Spinal cord (tissue), 10 donors: ENCODE results near the gene GABRB1. TPM values are rescaled to one million over a fixed set of nuclear protein-coding genes. Genes with fewer than 3 reads are reported as not detected.

Experiments used
- DNase-seq, 6 donors: peaks; one replicate each; pipeline versions ENCODE4 v3.0.0 to v3.0.0-alpha.2; 2013 to 2015; ENCODE audit warnings: low spot score in 6 of 6, low read depth in 4 of 6
- H3K27ac ChIP-seq: one replicate; pipeline ENCODE4 v1.5.1; 2013; ENCODE audit warnings: low read depth, low read length, control low read depth
- H3K27me3 ChIP-seq: one replicate; pipeline ENCODE4 v1.6.1; 2013; ENCODE audit warnings: low read length; ENCODE audit not compliant: control insufficient read depth, insufficient read depth
- H3K36me3 ChIP-seq: one replicate; pipeline ENCODE4 v1.6.1; 2013; ENCODE audit warnings: low read length; ENCODE audit not compliant: control insufficient read depth, insufficient read depth
- H3K4me1 ChIP-seq: one replicate; pipeline ENCODE4 v1.6.1; 2013; ENCODE audit warnings: low read length; ENCODE audit not compliant: control insufficient read depth, insufficient read depth
- H3K4me3 ChIP-seq: one replicate; pipeline ENCODE4 v1.5.1; 2013; ENCODE audit warnings: low read depth, low read length, control low read depth
- H3K9me3 ChIP-seq: one replicate; pipeline ENCODE4 v1.6.1; 2013; ENCODE audit warnings: low read length; ENCODE audit not compliant: control insufficient read depth, insufficient read depth
- WGBS: methylation state at CpG from one replicate; pipeline ENCODE4 v1.1.5; 2013; ENCODE audit warnings: missing lambda C conversion rate; ENCODE audit not compliant: insufficient coverage; 5-methylcytosine and 5-hydroxymethylcytosine counted together
- polyA plus RNA-seq, 2 donors: library from polyadenylated mRNA; unstranded; fragments of 120-200 nt; gene quantifications; one replicate each; pipeline ENCODE4 v1.2.1, GENCODE V29; 2013; ENCODE audit not compliant: insufficient read length in 2 of 2
- total RNA-seq, 2 donors: library from RNA; depleted of rRNA in 1 of 2; stranded (reverse); fragments of 120-200 nt in 1 of 2; fragments of >200 nt in 1 of 2; gene quantifications; one replicate each; pipeline versions ENCODE4 v1.2.3 to v1.2.4, GENCODE V29; 2013 to 2014
- donor health status: healthy.

Gene GABRB1
- total and polyA plus RNA-seq, 4 donors = 5.1 to 49.1 (median 10.3) TPM

GRCh38 chr4:47065051-47065481 lies 33.7 kb downstream of the GABRB1 start:
- WGBS = no CpG with 5 or more reads among the region's 2 CpGs
- Histone ChIP-seq H3K9me3 (no peaks in the 10 kb centered on the region), H3K36me3 (no peaks in the 10 kb centered on the region), H3K27me3 (no peaks in the 10 kb centered on the region), H3K27ac (peak overlapping the region; percentile 40), H3K4me3 (no peak overlapping the region), H3K4me1 (peaks cover 4% of the 10 kb centered on the region)
- DNase-seq = peak; percentile 19 to 89 (median 32)

DNA sequence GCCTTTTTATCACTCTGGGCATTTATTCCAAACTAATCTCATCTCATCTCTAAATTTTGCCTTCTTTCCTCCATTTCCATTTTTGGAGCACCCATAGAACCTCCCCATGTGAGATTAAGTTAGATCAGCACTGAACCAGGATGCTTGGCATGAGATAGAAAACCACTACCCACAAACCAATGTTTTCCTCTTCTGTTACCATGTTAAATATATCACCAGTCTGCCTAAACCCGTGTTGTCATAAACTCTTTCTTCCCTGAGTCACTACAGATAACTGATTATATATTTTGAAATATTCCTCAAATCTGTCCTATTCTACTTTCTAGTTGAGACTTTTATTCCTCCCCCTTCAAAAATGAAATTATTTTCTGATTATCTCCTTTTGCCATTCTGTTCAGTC lies 37.6 kb downstream of the GABRB1 start:
- no peak overlapping the region for H3K27ac ChIP-seq
- no peaks in the 10 kb centered on the region for H3K9me3 ChIP-seq
- no peaks in the 10 kb centered on the region for H3K36me3 ChIP-seq
- H3K27me3 ChIP-seq = no peaks in the 10 kb centered on the region
- no peak for DNase-seq
- no CpG with 5 or more reads among the region's 1 CpG for WGBS
- peaks cover 4% of the 10 kb centered on the region for H3K4me1 ChIP-seq
- H3K4me3 ChIP-seq = no peak overlapping the region

DNA sequence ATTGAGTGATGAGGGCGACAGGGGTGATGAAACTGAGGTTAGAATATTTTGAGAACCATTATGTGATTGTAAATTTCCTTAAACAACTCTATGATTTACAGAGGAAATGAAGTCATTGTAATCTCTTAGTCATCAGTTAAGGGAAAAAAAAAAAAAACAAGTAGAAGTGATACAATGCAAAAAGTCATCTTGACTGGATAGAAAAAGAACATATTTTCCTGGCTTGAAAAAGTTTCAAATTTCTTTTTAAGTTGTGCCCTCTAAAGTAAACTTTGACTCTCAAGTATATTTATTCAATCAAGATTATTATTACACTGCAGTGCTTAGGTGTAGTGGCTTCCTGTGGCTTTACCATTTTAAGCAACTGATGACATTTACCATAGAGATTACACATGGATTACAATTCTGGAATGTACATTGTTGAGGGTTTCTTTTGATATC lies 40.6 kb downstream of the GABRB1 start:
- H3K4me3 ChIP-seq = no peak overlapping the region
- peaks cover 7% of the 10 kb centered on the region for H3K4me1 ChIP-seq
- H3K9me3 ChIP-seq = no peaks in the 10 kb centered on the region
- no peak overlapping the region for H3K27ac ChIP-seq
- no peak for DNase-seq
- no peaks in the 10 kb centered on the region for H3K27me3 ChIP-seq
- WGBS = no CpG with 5 or more reads among the region's 1 CpG
- H3K36me3 ChIP-seq = no peaks in the 10 kb centered on the region

DNA sequence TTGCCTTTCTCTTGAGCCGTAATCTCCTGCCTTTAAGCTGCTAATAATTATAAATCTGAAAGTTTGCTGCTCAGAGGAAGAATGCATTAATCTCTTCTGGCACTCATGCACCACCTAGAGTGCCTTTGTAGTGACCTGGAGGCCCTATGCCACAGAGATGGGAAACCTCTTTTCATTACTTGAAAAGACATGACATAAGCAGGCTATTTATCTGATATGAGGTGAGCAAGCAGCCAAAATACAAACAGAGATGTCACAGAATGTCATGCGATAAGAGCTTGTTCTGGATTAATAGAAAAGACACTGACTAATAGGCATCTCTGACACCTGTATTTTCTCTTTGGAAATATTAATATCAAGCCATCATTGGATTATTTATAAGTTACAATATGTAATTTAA lies 42.3 kb downstream of the GABRB1 start:
- no peak overlapping the region for H3K4me3 ChIP-seq
- H3K36me3 ChIP-seq = no peaks in the 10 kb centered on the region
- no peaks in the 10 kb centered on the region for H3K27me3 ChIP-seq
- H3K4me1 ChIP-seq = peaks cover 7% of the 10 kb centered on the region
- WGBS = no CpG with 5 or more reads among the region's 2 CpGs
- no peak overlapping the region for H3K27ac ChIP-seq
- DNase-seq = no peak
- no peaks in the 10 kb centered on the region for H3K9me3 ChIP-seq

DNA sequence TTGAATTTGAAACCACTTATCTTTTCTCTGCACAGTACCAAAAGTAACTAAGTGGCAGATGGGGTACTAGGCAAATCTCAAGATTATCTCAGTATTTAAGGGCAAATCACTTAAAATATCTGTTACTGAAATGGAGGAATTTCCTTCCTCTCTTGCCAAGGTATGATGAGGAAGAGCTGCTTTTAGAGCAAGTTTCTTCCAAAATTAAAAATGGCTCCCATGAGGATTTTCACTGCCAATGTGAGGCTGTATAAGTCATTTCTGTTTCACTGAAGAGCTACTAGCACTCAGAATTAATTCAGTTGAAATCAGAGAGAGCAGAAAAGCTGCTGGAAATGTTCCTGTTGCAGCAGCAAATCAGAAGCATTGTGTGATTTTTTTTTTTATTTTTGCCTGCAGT lies 43.4 kb downstream of the GABRB1 start:
- Histone ChIP-seq H3K27ac (no peak overlapping the region), H3K4me1 (peaks cover 7% of the 10 kb centered on the region), H3K27me3 (no peaks in the 10 kb centered on the region), H3K36me3 (no peaks in the 10 kb centered on the region), H3K4me3 (no peak overlapping the region), H3K9me3 (no peaks in the 10 kb centered on the region)
- DNase-seq = peak in 1 of 6 donors; percentile 73

GRCh38 chr4:47075262-47075661 lies 43.9 kb downstream of the GABRB1 start:
- H3K27ac ChIP-seq = no peak overlapping the region

DNA sequence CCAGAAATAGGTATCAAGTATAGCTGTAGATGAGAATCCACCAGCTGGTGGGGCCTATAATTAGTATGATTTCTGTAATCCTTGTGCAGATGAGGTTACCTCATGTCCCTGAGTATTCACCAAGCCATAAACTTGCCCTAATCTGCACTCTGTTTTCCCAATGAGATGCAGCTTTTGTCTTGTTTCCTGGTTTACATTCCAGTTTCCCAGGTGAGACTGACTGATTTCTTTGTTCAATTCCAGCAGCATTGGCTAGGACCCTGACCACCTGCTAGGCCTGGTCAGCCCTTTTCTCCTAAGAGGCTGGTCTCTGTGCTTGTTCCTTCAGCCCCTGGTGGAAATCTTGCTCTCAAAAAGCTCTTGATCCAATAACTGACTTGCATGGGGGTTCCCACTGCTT lies 44.6 kb downstream of the GABRB1 start:
- no peaks in the 10 kb centered on the region for H3K9me3 ChIP-seq
- DNase-seq = no peak
- no peaks in the 10 kb centered on the region for H3K27me3 ChIP-seq
- H3K4me1 ChIP-seq = peaks cover 7% of the 10 kb centered on the region
- no peak overlapping the region for H3K4me3 ChIP-seq
- H3K27ac ChIP-seq = no peak overlapping the region
- no peaks in the 10 kb centered on the region for H3K36me3 ChIP-seq

More at GRCh38 chr4:47075262-47075661, 43.9 kb downstream of the GABRB1 start:
- H3K4me3 ChIP-seq = no peak overlapping the region
- no peaks in the 10 kb centered on the region for H3K36me3 ChIP-seq
- no peaks in the 10 kb centered on the region for H3K27me3 ChIP-seq
- WGBS = no CpG with 5 or more reads among the region's 2 CpGs
- peaks cover 7% of the 10 kb centered on the region for H3K4me1 ChIP-seq
- no peaks in the 10 kb centered on the region for H3K9me3 ChIP-seq
- DNase-seq = no peak

DNA sequence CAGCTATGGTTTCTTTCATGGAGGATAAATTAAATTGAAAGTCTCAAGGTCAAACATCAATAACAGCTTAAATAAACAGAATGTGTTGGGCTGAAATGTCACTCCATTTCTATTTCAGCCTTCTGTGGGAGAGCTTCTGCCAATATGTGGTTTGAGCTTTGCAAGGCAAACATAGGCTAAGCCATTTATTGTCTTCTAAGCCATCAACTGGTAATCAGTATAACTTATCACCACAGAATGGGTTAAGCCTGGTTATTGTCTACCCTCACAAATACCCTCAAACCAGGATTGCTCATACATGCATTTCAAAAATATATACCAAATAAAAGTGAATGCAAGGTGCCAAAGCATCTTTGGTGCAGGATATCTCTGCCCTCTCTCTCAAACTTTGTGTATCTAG lies 52.7 kb downstream of the GABRB1 start:
- Histone ChIP-seq H3K9me3 (no peaks in the 10 kb centered on the region), H3K36me3 (no peaks in the 10 kb centered on the region), H3K4me3 (no peak overlapping the region), H3K4me1 (no peaks in the 10 kb centered on the region), H3K27ac (no peak overlapping the region), H3K27me3 (no peaks in the 10 kb centered on the region)
- DNase-seq = no peak

DNA sequence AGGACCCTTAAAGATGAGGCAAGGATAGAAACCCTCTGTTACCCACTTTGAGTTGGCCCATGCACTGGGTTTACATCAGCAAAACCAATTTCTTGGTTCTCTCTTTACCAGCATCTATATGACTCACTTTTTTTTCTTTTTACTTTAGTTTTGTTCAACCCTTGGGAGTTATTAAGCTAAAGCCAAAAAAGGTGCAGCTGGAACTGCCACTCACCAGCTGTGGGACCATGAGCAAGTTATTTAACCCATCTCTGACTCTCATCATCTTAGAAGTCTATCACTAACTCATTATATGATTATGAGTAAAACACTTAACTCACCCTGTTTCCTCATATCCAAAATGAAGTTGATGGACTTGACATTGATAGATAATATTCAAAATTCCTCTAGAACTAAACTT lies 53.4 kb downstream of the GABRB1 start:
- Histone ChIP-seq H3K36me3 (no peaks in the 10 kb centered on the region), H3K4me1 (no peaks in the 10 kb centered on the region), H3K27me3 (no peaks in the 10 kb centered on the region), H3K4me3 (no peak overlapping the region), H3K27ac (no peak overlapping the region), H3K9me3 (no peaks in the 10 kb centered on the region)
- no peak for DNase-seq

- H3K9me3 ChIP-seq = no peaks in the 10 kb centered on the region
- no peaks in the 10 kb centered on the region for H3K4me1 ChIP-seq
- H3K27me3 ChIP-seq = no peaks in the 10 kb centered on the region
- H3K27ac ChIP-seq = no peak overlapping the region
- no peak overlapping the region for H3K4me3 ChIP-seq
- WGBS = 45% methylated on average over 2 of the region's 2 CpGs
- no peaks in the 10 kb centered on the region for H3K36me3 ChIP-seq
- no peak for DNase-seq
These were observed 56.9 kb downstream of the GABRB1 start for GRCh38 chr4:47088298-47088697.
